Measurements from ENCODE around the gene PRKCB. TPM values are rescaled to one million over a fixed set of nuclear protein-coding genes. Genes with fewer than 3 reads are reported as not detected.

The PRKCB gene
- total and polyA plus RNA-seq, 2 experiments from 2014 or later, result 0.70 to 0.92 TPM

- H3K36me3 ChIP-seq (replicated peaks; ENCODE audit: insufficient read depth, low read depth), result no peaks in the 10 kb centered on the region
- peaks cover 6% of the 10 kb centered on the region for H3K27me3 ChIP-seq
- no peaks in the 10 kb centered on the region for H3K9me2 ChIP-seq (replicated peaks; ENCODE audit: insufficient read depth)
- 59% methylated on average over 3 of the region's 3 CpGs for WGBS (ENCODE audit: low lambda C conversion rate, missing lambda C conversion rate)
- H3K79me2 ChIP-seq, result no peaks in the 10 kb centered on the region
- DNase-seq (ENCODE audit: low spot score), result no peak
- no peak overlapping the region for H3K4me2 ChIP-seq
- no peaks in the 10 kb centered on the region for H3K9me3 ChIP-seq (ENCODE audit: low read depth)
- no peak overlapping the region for H3K4me3 ChIP-seq
- no peak overlapping the region for H2AFZ ChIP-seq
- TF ChIP-seq, protein P1, sequence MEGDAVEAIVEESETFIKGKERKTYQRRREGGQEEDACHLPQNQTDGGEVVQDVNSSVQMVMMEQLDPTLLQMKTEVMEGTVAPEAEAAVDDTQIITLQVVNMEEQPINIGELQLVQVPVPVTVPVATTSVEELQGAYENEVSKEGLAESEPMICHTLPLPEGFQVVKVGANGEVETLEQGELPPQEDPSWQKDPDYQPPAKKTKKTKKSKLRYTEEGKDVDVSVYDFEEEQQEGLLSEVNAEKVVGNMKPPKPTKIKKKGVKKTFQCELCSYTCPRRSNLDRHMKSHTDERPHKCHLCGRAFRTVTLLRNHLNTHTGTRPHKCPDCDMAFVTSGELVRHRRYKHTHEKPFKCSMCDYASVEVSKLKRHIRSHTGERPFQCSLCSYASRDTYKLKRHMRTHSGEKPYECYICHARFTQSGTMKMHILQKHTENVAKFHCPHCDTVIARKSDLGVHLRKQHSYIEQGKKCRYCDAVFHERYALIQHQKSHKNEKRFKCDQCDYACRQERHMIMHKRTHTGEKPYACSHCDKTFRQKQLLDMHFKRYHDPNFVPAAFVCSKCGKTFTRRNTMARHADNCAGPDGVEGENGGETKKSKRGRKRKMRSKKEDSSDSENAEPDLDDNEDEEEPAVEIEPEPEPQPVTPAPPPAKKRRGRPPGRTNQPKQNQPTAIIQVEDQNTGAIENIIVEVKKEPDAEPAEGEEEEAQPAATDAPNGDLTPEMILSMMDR (IDR thresholded peaks at IDR 0.05; ENCODE audit: poor library complexity), result no peak
- TF ChIP-seq EZH2 (IDR thresholded peaks at IDR 0.05; ENCODE audit: borderline replicate concordance), result no peak
- TF ChIP-seq EZH2phosphoT487 (IDR thresholded peaks at IDR 0.05; ENCODE audit: low read depth, severe bottlenecking, unreplicated experiment), result no peak
- no peaks in the 10 kb centered on the region for H4K20me1 ChIP-seq (ENCODE audit: insufficient read depth, poor library complexity, severe bottlenecking)
- no peaks in the 10 kb centered on the region for H3K4me1 ChIP-seq (ENCODE audit: insufficient read depth)
- no peak overlapping the region for H3K27ac ChIP-seq
Measured at GRCh38 chr16:23847251-23847650, 11.5 kb downstream of the PRKCB start.

- Histone ChIP-seq H3K79me2 (no peaks in the 10 kb centered on the region), H3K27me3 (peaks cover 6% of the 10 kb centered on the region), H3K4me2 (no peak overlapping the region), H3K27ac (no peak overlapping the region), H2AFZ (no peak overlapping the region), H4K20me1 (ENCODE audit: insufficient read depth, poor library complexity, severe bottlenecking) (no peaks in the 10 kb centered on the region), H3K9me3 (ENCODE audit: low read depth) (no peaks in the 10 kb centered on the region), H3K4me3 (no peak overlapping the region), H3K36me3 (replicated peaks; ENCODE audit: insufficient read depth, low read depth) (no peaks in the 10 kb centered on the region), H3K9me2 (replicated peaks; ENCODE audit: insufficient read depth) (no peaks in the 10 kb centered on the region), H3K4me1 (ENCODE audit: insufficient read depth) (no peaks in the 10 kb centered on the region)
- TF ChIP-seq EZH2 (IDR thresholded peaks at IDR 0.05; ENCODE audit: borderline replicate concordance) (no peak), EZH2phosphoT487 (IDR thresholded peaks at IDR 0.05; ENCODE audit: low read depth, severe bottlenecking, unreplicated experiment) (no peak)
- TF ChIP-seq, protein P1 (IDR thresholded peaks at IDR 0.05; ENCODE audit: poor library complexity), result no peak
- WGBS (ENCODE audit: low lambda C conversion rate, missing lambda C conversion rate), result 69% methylated on average over 3 of the region's 3 CpGs
- DNase-seq (ENCODE audit: low spot score), result no peak
Measured at GRCh38 chr16:23847948-23848347, 12.2 kb downstream of the PRKCB start.

- H2AFZ ChIP-seq, result no peak overlapping the region
- H3K27ac ChIP-seq, result no peak overlapping the region
- H4K20me1 ChIP-seq (ENCODE audit: insufficient read depth, poor library complexity, severe bottlenecking), result no peaks in the 10 kb centered on the region
- no peak for DNase-seq (ENCODE audit: low spot score)
- 78% methylated on average over 9 of the region's 9 CpGs for WGBS (ENCODE audit: low lambda C conversion rate, missing lambda C conversion rate)
- H3K9me3 ChIP-seq (ENCODE audit: low read depth), result no peaks in the 10 kb centered on the region
- H3K4me1 ChIP-seq (ENCODE audit: insufficient read depth), result no peaks in the 10 kb centered on the region
- TF ChIP-seq, protein P1 (IDR thresholded peaks at IDR 0.05; ENCODE audit: poor library complexity), result no peak
- TF ChIP-seq EZH2phosphoT487 (IDR thresholded peaks at IDR 0.05; ENCODE audit: low read depth, severe bottlenecking, unreplicated experiment), result no peak
- no peak for TF ChIP-seq EZH2 (IDR thresholded peaks at IDR 0.05; ENCODE audit: borderline replicate concordance)
- no peaks in the 10 kb centered on the region for H3K79me2 ChIP-seq
- H3K9me2 ChIP-seq (replicated peaks; ENCODE audit: insufficient read depth), result no peaks in the 10 kb centered on the region
- H3K4me2 ChIP-seq, result no peak overlapping the region
- peaks cover 6% of the 10 kb centered on the region for H3K27me3 ChIP-seq
- H3K4me3 ChIP-seq, result no peak overlapping the region
- H3K36me3 ChIP-seq (replicated peaks; ENCODE audit: insufficient read depth, low read depth), result no peaks in the 10 kb centered on the region
Measured at GRCh38 chr16:23848958-23849357, 13.2 kb downstream of the PRKCB start.
